Endodermal cell (in vitro differentiated cells): ENCODE results near the gene DGKZ. TPM values are rescaled to one million over a fixed set of nuclear protein-coding genes. Genes with fewer than 3 reads are reported as not detected.

Source experiments
- DNase-seq: peaks from one replicate; pipeline ENCODE4 v3.0.0-alpha.2; 2017
- H3K27ac ChIP-seq: 2 replicates; pipeline ENCODE4 v1.5.1; 2013; ENCODE audit warnings: mild to moderate bottlenecking, low read depth, low read length, moderate library complexity
- H3K27me3 ChIP-seq: 2 replicates; pipeline ENCODE4 v1.6.1; 2013; ENCODE audit warnings: mild to moderate bottlenecking, low read length, moderate library complexity; ENCODE audit not compliant: insufficient read depth, control insufficient read depth, poor library complexity, severe bottlenecking
- H3K36me3 ChIP-seq: 2 replicates; pipeline ENCODE4 v1.7.0; 2013; ENCODE audit warnings: mild to moderate bottlenecking, low read length, moderate library complexity; ENCODE audit not compliant: control insufficient read depth, insufficient read depth
- H3K4me1 ChIP-seq: one replicate; pipeline ENCODE4 v1.7.0; 2013; ENCODE audit warnings: low read length; ENCODE audit not compliant: control insufficient read depth, insufficient read depth
- H3K4me3 ChIP-seq: 2 replicates; pipeline ENCODE4 v1.5.1; 2013; ENCODE audit warnings: mild to moderate bottlenecking, low read length, moderate library complexity
- H3K9ac ChIP-seq: 2 replicates; pipeline ENCODE4 v1.6.1; 2013; ENCODE audit warnings: mild to moderate bottlenecking, low read length, moderate library complexity; ENCODE audit not compliant: poor library complexity, severe bottlenecking; ENCODE audit errors: extremely low read depth
- H3K9me3 ChIP-seq: 2 replicates; pipeline ENCODE4 v1.6.1; 2013; ENCODE audit warnings: mild to moderate bottlenecking, low read length, moderate library complexity; ENCODE audit not compliant: control insufficient read depth
- H3K27ac Mint-ChIP-seq: 2 replicates; pipeline ENCODE4 v1.8.0; 2020; ENCODE audit warnings: mixed read lengths
- H3K27me3 Mint-ChIP-seq: 2 replicates; pipeline ENCODE4 v1.8.0; 2021; ENCODE audit warnings: mild to moderate bottlenecking, mixed read lengths; ENCODE audit not compliant: insufficient read depth
- H3K36me3 Mint-ChIP-seq: 2 replicates; pipeline ENCODE4 v1.8.0; 2020; ENCODE audit warnings: low read depth, mixed read lengths
- H3K4me1 Mint-ChIP-seq: 2 replicates; pipeline ENCODE4 v1.8.0; 2020; ENCODE audit warnings: mixed read lengths
- H3K4me3 Mint-ChIP-seq: 2 replicates; pipeline ENCODE4 v1.8.0; 2020; ENCODE audit warnings: mild to moderate bottlenecking, moderate library complexity, mixed read lengths
- H3K9me3 Mint-ChIP-seq: 2 replicates; pipeline ENCODE4 v1.8.0; 2020; ENCODE audit warnings: mild to moderate bottlenecking, mixed read lengths
- CTCF ChIP-seq: fragments of 200-600 bp; sonication (generic); conservative IDR thresholded peaks from 2 replicates; pipeline ENCODE4 v1.5.0; 2021; ENCODE audit warnings: antibody characterized with exemption, mild to moderate bottlenecking
- WGBS, 2 experiments: methylation state at CpG; one replicate each; pipeline versions ENCODE4 v1.1.5 to v1.1.7; 2013; ENCODE audit warnings: missing lambda C conversion rate in 2 of 2, mixed read lengths in 1 of 2; ENCODE audit not compliant: insufficient coverage in 1 of 2, insufficient read length in 1 of 2; 5-methylcytosine and 5-hydroxymethylcytosine counted together
- total RNA-seq, 2 donors: library from RNA; stranded (reverse); fragmentation: NEBNext Ultra II Directional in 1 of 2; extraction: Animal tissue kit (Norgen Biotek cat#: 25700) in 1 of 2; gene quantifications; 2 replicates in 1 of 2; 3 replicates in 1 of 2; pipeline ENCODE4 v1.2.1, GENCODE V29; 2021

Gene DGKZ
- total RNA-seq, 2 donors from 2014 or later = 49.6 to 57.3 TPM

- no peaks in the 10 kb centered on the region for H3K27me3 Mint-ChIP-seq
- H3K4me3 Mint-ChIP-seq = no peak overlapping the region
- H3K9me3 Mint-ChIP-seq = no peaks in the 10 kb centered on the region
- no peaks in the 10 kb centered on the region for H3K27me3 ChIP-seq
- H3K4me3 ChIP-seq = no peak overlapping the region
- peaks cover 8% of the 10 kb centered on the region for H3K36me3 Mint-ChIP-seq
- 88 to 93% methylated on average over 2 to 3 of the region's 3 CpGs for WGBS, 2 experiments
- TF ChIP-seq CTCF = no peak
- H3K27ac ChIP-seq = no peak overlapping the region
- peak overlapping the region; percentile 69 for H3K27ac Mint-ChIP-seq
- H3K4me1 ChIP-seq = peaks cover 6% of the 10 kb centered on the region
- peaks cover 23% of the 10 kb centered on the region for H3K4me1 Mint-ChIP-seq
- no peak overlapping the region for H3K9ac ChIP-seq
- H3K36me3 ChIP-seq = peaks cover 15% of the 10 kb centered on the region
- no peaks in the 10 kb centered on the region for H3K9me3 ChIP-seq
- DNase-seq = no peak
These were observed 17.5 kb downstream of the DGKZ start for GRCh38 chr11:46364791-46365190.

GRCh38 chr11:46366260-46366659 is 19.0 kb downstream of the DGKZ start:
- peaks cover 18% of the 10 kb centered on the region for H3K4me1 Mint-ChIP-seq
- Histone ChIP-seq H3K27ac (no peak overlapping the region), H3K36me3 (peaks cover 22% of the 10 kb centered on the region), H3K4me1 (peaks cover 4% of the 10 kb centered on the region), H3K9ac (no peak overlapping the region), H3K9me3 (no peaks in the 10 kb centered on the region), H3K4me3 (no peak overlapping the region), H3K27me3 (no peaks in the 10 kb centered on the region)
- DNase-seq = no peak
- WGBS, 2 experiments = 92 to 96% methylated on average over 14 to 22 of the region's 22 CpGs
- TF ChIP-seq CTCF = no peak
- H3K4me3 Mint-ChIP-seq = no peak overlapping the region
- no peaks in the 10 kb centered on the region for H3K9me3 Mint-ChIP-seq
- no peaks in the 10 kb centered on the region for H3K27me3 Mint-ChIP-seq
- H3K27ac Mint-ChIP-seq = no peak overlapping the region
- peaks cover 13% of the 10 kb centered on the region for H3K36me3 Mint-ChIP-seq

DNA sequence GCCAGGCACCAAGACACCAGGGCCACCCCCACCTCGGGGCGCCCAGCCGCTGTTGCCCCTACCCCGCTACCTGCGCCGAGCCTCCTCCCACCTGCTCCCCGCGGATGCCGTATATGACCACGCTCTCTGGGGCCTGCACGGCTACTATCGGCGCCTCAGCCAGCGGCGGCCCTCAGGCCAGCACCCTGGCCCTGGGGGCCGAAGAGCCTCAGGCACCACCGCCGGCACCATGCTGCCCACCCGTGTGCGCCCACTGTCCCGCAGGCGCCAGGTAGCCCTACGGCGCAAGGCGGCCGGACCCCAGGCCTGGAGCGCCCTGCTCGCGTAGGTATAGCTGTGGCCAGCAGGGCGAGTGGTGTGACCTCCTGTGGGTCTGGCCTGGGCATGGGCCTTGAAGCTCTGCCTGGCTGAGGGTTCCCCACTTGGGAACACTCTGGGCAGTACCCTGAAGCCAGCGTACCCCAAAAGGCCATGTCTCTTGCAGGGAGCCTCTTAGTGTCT is 19.4 kb downstream of the DGKZ start:
- Histone ChIP-seq H3K9me3 (no peaks in the 10 kb centered on the region), H3K27ac (no peak overlapping the region), H3K4me3 (no peak overlapping the region), H3K36me3 (peaks cover 22% of the 10 kb centered on the region), H3K4me1 (no peaks in the 10 kb centered on the region), H3K27me3 (no peaks in the 10 kb centered on the region), H3K9ac (no peak overlapping the region)
- no peak for DNase-seq
- no peak for TF ChIP-seq CTCF
- Mint-ChIP-seq H3K36me3 (peaks cover 13% of the 10 kb centered on the region), H3K4me1 (peaks cover 15% of the 10 kb centered on the region), H3K4me3 (no peak overlapping the region), H3K27ac (no peak overlapping the region), H3K9me3 (no peaks in the 10 kb centered on the region), H3K27me3 (no peaks in the 10 kb centered on the region)
- WGBS, 2 experiments = 92 to 95% methylated on average over 26 to 31 of the region's 31 CpGs
